Hematopoietic multipotent progenitor cell treated with erythropoietin and hydrocortisone succinate and interleukin-3 and kit ligand, for 8 days (in vitro differentiated cells): ENCODE results near the gene GPR89A.

ENCODE experiments used
- DNase-seq: peaks from one replicate; pipeline ENCODE4 v3.0.0-alpha.2; 2015

GPR89A gene

DNA sequence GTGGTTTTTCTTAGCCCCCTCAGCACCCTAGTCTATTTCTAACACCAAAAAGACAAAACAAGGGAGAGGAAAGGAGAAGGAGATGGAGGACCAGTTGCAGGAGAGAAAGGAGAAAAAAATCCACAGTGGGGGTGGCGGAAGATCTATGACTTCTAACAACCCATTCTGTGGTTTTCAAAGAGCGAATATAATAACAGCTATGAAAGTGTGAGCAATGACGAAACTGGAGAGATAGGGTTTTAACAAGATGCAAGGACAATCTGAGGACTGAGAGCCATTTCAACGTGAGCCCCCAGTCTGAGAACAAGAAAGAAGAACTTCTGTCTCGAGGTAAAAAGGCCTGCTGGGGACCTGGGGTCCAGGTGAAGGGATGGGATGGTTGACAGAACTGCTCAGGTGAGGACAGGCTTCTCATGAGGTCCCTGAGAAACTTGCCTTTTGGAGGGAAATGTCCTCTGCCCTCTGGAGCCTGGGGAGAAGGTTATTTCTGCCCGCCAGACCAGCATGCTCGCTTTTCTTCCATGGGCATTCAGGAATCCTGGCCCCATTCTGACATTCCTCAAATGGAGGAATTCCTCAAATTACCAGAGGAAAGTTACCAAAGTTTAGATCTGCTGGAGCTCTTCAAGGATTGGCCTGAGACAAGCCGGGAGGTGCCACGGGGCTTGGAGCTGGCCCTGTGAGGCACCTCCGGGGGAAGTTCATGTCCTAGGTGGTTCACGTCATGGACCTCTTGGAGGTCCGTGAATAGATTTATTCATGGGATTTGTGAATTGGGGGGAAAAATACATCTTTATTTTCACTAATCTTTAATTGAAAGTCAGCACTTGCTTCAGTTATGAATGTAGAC is 111.7 kb downstream of the GPR89A start, which contains the start of gene CD160:
Gene CD160, plus strand, starts transcription at position 270 of the 850 bp plus-strand sequence. CDS start 8,829 bp downstream, outside the sequence.
- DNase-seq: no peak
